RWPE1 (cell line): ENCODE data around the gene HEYL.

ENCODE experiments used
- CTCF ChIA-PET: fragments of 350-600 bp; sonication (Branson Sonifier 250); formaldehyde crosslinking; extraction: SDS; loops from one replicate; lab custom pipeline; 2021; lab: Yijun Ruan, JAX
- POLR2A ChIA-PET: fragments of 400-600 bp; formaldehyde crosslinking; extraction: SDS; loops from one replicate; lab custom pipeline; 2020; ENCODE audit warnings: antibody characterized with exemption; ENCODE audit not compliant: low non-redundant PET; lab: Yijun Ruan, JAX
- DNase-seq: peaks from one replicate; pipeline ENCODE4 v3.0.0; 2012; ENCODE audit warnings: low spot score
- H3K27ac ChIP-seq: fragments of 450-650 bp; 2 replicates; pipeline ENCODE4 v1.5.1; 2017
- TF ChIP-seq, protein P1 (sequence below): fragments of 450-650 bp; conservative IDR thresholded peaks from 2 replicates; pipeline ENCODE4 v1.5.1; 2017; ENCODE audit warnings: low read depth, mild to moderate bottlenecking

Gene HEYL

DNA sequence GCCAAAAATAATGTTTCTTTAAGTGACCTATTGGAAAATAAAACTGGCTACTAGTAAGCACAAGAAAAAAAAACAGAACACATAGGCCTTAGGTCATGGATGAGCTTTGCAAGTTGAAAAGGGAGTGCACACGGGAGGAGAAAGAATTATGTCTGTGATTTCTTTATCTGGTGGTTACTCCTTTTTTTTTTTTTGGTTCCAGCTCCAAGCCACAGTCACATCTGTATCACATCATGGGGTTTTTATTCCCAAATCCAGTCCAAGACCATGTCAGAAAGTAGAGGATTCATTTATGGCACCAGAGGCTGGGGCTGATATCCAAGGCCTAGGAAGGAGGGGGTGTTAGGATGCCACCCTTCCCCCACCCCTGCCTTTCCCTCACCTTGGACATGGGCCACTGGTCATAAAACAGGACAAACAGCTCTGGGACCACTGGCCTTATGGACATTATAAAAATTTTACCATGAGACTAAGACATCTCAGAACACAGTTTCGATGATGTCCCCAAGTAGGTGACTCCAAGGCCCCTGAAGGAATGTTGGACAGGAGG lies 10.3 kb upstream of the HEYL start:
- POLR2A ChIA-PET: no interaction called here
- TF ChIP-seq, protein P1, sequence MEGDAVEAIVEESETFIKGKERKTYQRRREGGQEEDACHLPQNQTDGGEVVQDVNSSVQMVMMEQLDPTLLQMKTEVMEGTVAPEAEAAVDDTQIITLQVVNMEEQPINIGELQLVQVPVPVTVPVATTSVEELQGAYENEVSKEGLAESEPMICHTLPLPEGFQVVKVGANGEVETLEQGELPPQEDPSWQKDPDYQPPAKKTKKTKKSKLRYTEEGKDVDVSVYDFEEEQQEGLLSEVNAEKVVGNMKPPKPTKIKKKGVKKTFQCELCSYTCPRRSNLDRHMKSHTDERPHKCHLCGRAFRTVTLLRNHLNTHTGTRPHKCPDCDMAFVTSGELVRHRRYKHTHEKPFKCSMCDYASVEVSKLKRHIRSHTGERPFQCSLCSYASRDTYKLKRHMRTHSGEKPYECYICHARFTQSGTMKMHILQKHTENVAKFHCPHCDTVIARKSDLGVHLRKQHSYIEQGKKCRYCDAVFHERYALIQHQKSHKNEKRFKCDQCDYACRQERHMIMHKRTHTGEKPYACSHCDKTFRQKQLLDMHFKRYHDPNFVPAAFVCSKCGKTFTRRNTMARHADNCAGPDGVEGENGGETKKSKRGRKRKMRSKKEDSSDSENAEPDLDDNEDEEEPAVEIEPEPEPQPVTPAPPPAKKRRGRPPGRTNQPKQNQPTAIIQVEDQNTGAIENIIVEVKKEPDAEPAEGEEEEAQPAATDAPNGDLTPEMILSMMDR: no peak
- no peak overlapping the region for H3K27ac ChIP-seq
- no peak for DNase-seq
- CTCF ChIA-PET: interaction anchor here (0.7 to 0.8 kb wide), 2 partner anchors 8 to 9 kb away, joined by 3 read pairs; no protein-coding TSS in a partner anchor

DNA sequence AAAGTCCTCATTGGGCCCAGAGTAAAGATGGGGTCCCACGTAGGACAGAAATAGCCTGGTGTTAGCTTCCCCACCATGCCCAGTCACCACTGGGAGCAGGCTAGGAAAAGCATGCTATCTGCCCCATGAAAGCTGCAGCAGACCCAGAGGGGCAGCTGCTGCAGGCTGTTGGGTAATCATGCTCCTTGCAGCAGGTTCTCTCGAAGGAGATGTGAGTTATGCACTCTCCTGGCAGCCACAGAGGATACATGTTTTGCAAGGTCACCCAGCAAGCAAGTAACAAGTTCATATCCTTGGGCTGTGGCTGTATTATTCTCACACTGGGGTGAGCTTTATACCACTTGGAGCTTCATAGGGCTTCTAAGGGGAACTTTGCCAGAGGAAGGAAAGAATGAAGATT lies 9.1 kb upstream of the HEYL start:
- no peak overlapping the region for H3K27ac ChIP-seq
- no peak for DNase-seq
- POLR2A ChIA-PET: no interaction called here
- TF ChIP-seq, protein P1: no peak
- CTCF ChIA-PET: interaction anchor here (0.6 to 1.1 kb wide), 2 partner anchors 10 to 20 kb away, joined by 4 read pairs; no protein-coding TSS in a partner anchor

- DNase-seq: no peak
- CTCF ChIA-PET: interaction anchor here (0.6 to 1.6 kb wide), 3 partner anchors 9 to 86 kb away, joined by 4 to 8 read pairs (median 4); no protein-coding TSS in a partner anchor
- POLR2A ChIA-PET: interaction anchor here (0.5 kb wide), 1 partner anchor 91 kb away, joined by 3 read pairs; no protein-coding TSS in a partner anchor
These were observed 7.8 kb upstream of the HEYL start for GRCh38 chr1:39647247-39647646.

GRCh38 chr1:39646232-39647081 lies 7.0 kb upstream of the HEYL start:
- ChIA-PET POLR2A (no interaction called here), CTCF (interaction anchor here (1.6 kb wide), 1 partner anchor 11 kb away, joined by 8 read pairs; no protein-coding TSS in a partner anchor)
- TF ChIP-seq, protein P1: no peak
- DNase-seq: no peak
- 0 out of 2 replicates have a peak overlapping the region, but pooled peaks have one; percentile 8 for H3K27ac ChIP-seq

More at GRCh38 chr1:39647247-39647646, 7.8 kb upstream of the HEYL start:
- H3K27ac ChIP-seq: no peak overlapping the region
- TF ChIP-seq, protein P1: no peak

DNA sequence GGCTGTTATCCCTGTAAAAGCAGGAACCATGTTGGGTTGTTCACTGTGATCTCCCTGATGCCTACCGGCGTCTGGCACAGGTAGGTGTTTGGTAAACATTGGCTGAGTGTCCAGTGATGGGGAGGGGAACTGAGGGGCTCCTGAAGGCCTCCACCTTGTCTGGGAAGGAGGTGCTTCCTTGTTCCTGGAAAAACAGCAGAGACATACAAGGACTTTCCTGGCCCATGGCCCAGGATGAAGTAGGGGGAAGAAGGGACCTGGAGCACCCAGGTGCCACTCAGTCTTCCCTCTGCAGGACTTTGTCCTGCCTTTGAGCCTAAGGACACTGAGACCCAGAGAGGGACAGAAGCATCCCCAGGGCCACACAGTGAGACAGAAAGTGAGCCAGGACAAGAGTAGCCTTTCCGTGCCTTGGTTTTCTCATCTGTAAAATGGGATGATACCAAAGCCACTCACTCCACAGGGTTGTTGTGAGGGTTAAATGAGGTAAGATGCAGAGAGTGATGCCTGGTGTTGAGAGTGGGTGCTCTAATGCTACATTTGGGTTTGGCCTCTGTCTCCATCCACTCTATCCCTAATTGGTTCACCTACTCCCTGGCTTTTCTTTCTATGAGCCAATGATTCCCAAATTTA lies 6.1 kb upstream of the HEYL start:
- no peak overlapping the region for H3K27ac ChIP-seq
- TF ChIP-seq, protein P1: no peak
- ChIA-PET POLR2A (no interaction called here), CTCF (no interaction called here)
- DNase-seq: no peak

DNA sequence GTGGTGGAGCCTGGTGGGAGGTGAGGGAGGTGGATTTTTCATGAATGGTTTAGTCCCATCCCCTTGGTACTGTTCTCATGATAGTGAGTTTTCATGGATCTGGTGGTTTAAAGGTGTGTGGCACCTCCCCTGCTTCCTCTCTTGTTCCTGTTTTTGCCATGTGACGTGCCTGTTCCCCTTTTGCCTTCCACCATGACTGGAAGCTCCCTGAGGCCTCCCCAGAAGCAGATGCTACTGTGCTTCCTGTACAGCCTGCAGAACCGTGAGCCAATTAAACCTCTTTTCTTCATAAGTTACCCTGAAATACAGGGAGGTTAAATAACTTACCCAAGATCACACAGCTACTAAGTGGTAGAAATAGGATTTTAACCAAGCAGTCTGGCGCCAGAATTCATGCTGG lies 4.3 kb upstream of the HEYL start:
- ChIA-PET CTCF (interaction anchor here (1.4 kb wide), 1 partner anchor 9 kb away, joined by 5 read pairs; no protein-coding TSS in a partner anchor), POLR2A (no interaction called here)
- H3K27ac ChIP-seq: no peak overlapping the region
- no peak for DNase-seq
- TF ChIP-seq, protein P1: no peak
